Stimulated activated naive CD8-positive, alpha-beta T cell treated with anti-CD3 and anti-CD28 coated beads, Interleukin-15, Interleukin-2, amounts not matched to agents 100 U/mL and 50 U/mL, for 24 hours (primary cell): ENCODE measurements around the gene CTBP2.

ENCODE experiments used
- ATAC-seq: fragments of 150-1000 bp; cut with Tn5 transposase; one replicate; pipeline ENCODE4 v1.10.0; 2021
- DNase-seq: peaks from one replicate; pipeline ENCODE4 v3.0.0; 2021

The CTBP2 gene

DNA sequence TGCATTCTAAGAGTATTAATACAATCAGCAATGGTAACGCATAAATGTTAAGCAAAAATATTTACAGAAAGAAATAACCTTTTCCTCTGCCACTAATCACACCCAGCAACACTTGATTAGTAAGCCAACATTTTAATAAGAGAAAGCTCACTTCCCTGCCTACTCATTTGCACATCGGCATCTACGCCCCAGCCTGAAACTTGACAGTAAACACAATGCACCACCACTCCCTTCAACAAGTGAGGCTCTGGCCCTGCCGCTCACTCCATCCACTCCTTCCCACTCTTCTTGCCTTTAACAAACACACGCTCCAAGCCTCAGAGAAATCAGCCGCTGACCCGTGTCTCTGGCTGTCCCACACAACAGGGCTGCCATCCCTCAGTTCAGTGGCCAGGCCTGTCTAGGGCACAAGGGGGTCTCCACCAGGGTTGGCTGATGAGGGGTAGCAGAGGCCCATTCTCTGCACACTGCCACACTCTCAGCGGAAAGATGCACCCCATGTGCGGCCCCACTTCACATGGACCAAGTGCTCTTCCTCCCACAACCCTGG lies 54.6 kb downstream of the CTBP2 start:
- ATAC-seq (no peak), DNase-seq (no peak)

DNA sequence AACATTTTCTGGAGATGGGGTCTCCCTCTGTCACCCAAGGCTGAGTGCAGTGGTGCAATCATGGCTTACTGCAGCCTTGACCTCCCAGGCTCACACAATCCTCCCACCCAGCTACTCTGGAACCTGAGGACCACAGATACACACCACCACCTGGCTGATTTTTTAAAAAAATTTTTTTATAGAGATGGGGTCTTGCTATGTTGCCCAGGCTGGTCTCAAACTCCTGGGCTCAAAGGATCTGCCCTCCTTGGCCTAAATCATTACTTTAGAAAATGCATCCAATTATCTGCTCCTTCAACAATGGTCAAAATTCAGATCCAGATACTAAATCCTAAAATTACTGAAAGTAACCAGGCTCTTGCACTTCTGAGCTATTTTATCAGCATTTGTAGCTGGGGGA lies 55.2 kb downstream of the CTBP2 start:
- DNase-seq = no peak
- no peak for ATAC-seq

DNA sequence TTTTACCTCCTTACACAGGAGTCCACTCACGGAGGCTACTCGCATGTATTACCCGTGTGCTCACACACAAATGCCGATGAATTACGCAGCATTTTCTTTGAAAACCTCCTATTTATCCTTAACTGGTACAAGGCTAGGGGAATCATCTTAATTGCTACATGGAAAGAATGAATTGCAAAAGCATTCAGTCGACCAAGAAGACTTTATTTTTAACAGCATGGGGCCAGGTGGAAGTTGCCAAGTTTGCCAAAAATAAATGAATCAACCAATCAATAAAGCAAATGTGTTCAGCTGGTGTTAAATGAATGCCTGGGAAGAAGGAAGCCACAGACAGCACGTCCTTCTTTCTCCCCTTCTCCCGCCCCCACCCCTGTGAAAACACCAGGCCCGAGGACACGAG lies 55.8 kb downstream of the CTBP2 start:
- DNase-seq (no peak), ATAC-seq (no peak)

DNA sequence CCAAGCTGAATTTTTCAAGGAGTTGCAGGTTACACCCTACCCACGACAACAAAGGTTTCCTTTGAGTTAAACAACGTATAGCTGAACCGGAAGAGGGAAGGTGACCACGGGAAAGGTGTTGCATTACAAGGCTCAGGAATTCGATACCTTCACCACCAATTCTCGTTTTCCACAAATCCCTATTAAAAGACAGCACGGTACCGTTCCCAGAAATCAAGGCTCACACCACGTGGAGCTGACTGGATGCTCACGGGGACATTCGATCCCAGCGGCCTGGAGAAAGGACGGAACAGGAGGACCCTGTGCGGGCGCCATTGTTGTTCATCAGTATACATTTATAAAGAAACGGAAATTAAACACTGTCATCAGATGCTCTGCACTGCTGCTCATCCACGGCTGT lies 56.4 kb downstream of the CTBP2 start:
- DNase-seq = no peak
- no peak for ATAC-seq

DNA sequence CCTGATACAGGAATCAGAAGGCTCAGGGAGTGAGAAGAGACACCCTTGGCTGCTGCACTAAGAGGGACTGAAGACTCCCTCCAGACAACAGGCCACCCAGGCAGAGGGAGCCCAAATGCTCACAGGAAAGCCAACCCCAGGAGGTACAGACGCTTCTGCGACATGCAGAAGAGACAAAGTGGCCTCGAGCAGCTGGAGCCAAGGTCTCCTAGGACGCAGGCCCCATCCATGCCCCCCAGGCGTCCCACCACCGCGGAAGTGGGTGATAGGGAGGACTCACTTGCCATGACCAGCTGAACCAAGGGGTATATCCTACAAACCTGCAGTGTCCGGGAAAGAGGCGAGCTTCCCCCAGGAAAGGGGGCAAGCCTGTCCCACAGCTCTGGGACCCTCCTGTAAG lies 56.9 kb downstream of the CTBP2 start:
- DNase-seq (no peak), ATAC-seq (no peak)

DNA sequence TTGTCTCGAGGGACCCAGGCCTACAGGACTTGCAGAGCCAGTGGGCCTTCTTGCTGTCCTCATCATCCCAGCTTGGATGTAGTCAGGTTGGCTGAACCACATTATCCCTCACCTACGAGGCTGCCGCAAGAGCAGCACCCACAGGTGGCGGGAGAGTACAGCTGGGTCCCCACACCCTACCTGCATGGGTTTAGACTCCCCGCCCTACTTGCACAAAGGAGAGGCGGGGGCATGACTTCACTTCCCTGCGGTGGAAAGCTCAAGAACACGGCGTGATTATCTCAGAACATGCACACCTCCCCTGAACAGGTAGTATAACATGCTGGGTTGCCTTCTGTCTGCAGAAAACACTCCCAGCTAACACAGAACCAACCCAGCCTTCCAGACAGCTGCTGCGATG lies 57.5 kb downstream of the CTBP2 start:
- ATAC-seq (no peak), DNase-seq (no peak)

DNA sequence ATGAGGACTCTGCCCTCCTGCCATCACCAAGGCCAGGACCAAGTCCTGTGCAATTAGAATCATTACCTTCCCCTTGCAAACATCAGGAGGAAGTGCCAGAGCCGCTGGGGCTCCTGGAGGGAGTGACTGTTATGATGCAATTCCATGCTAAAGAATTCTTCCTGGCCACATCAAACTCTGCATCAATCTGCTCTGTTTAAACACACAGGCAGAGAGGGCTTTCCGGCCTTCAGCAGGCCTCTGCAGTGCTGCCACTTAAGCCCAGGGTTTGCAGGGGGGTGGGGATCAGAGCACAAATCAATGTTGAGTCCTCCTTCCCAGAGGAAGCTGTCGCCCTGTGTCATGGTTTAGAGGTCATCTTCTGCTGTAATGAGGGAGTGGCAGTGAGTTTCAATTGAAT lies 58.1 kb downstream of the CTBP2 start:
- DNase-seq (no peak), ATAC-seq (no peak)

DNA sequence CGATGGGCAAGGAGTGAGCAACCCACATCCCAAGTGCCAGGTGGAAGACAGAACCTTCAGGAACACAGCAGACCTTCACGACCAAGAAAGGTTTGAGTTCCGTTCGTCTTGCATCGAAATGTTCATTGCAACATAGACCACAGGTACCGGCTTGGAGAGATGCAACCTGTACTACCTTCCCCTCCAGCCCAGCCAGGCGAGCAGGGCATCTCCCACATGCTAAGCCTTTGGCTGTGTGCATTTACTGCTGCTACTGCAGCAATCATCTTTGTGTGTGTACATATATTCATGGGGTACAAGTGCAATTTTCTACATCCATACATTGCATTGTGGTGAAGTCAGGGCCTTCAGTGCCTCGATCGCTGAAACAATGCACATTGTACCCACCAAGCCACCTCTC lies 58.8 kb downstream of the CTBP2 start:
- DNase-seq (no peak), ATAC-seq (no peak)

DNA sequence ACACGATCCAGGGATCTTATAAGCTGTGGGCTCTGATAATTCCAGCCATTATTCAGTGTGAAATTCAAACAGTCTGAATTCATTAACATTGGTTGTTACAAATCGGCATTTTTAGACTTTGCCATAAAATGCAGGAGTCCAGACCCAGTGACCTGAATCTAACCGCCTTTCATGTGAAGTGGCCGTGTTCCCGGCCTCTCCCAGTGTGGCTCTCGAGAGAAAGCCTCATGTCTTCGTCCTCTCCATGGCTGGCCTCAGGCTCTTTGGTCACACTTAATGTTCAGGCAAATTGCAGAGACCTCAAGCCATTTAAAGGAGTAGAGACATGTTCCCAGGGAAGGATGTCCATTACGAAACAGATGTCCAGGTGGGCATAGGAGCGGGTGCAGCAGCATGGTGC lies 59.3 kb downstream of the CTBP2 start:
- no peak for ATAC-seq

DNA sequence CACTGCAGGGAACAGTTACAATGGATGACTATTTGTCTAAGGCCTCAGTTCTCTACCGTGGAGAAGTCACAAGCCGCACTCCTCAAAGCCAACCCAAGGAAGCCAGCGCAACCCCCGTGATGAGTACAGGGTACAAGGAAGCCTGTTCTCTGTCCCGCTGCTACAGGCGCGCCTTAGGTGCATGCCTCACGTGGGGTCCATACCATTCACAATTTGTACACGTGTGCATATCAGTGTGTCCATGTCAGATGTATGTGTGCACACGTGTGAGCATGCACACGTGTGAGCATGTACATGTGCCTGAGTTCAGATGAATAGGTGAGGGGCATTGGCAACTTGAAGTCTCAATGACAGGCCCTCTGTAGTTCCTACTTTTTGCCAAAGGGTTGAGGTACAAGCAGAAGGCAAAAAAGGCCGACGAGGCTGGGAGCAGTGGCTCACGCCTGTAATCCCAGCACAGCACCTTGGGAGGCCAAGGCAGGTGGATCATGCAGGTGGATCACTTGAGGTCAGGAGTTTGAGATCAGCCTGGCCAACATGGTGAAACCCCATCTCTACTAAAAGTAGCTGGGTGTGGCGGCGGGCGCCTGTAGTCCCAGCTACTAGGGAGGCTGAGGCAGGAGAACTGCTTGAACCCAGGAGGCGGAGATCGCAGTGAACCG lies 62.8 kb downstream of the CTBP2 start:
- no peak for ATAC-seq
- no peak for DNase-seq

More for the DNA sequence above, 59.3 kb downstream of the CTBP2 start:
- no peak for DNase-seq

DNA sequence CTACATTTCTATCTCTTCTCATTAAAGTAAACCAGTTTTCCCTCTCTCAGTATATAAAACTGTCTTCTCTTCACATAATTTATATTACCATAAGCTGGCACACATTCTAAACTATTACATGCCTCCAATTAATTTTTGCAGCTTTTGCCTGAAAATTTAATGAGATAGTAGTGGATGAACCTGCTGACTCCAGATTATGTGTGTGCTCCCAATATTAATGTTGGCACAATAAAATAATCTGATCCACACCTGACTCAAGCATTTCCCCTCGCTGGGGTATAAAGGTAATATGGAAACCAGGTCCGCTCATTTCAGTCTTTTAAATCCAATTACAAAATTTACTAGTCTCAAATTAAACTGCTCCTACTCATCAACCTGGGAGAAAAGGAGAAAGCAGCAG lies 63.4 kb downstream of the CTBP2 start:
- DNase-seq = no peak
- no peak for ATAC-seq

DNA sequence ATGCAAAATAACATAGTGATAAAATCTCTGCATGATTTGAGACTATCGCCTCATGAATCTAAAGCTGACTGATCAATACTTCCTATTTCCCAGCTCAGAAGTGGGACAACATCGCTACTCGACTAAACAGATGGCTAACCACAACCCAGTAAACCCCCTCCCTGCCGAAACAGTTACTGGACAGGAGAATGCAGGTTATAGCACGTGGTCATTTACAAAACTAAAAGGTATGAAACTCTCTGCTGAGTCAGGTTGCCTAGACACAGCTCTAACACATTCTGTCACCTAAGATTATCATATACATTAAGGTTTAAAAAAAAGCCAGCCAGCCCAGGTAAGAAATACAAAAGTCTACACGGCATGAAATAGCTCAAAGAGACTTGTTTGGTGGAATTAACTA lies 64.0 kb downstream of the CTBP2 start:
- no peak for ATAC-seq
- DNase-seq = no peak

DNA sequence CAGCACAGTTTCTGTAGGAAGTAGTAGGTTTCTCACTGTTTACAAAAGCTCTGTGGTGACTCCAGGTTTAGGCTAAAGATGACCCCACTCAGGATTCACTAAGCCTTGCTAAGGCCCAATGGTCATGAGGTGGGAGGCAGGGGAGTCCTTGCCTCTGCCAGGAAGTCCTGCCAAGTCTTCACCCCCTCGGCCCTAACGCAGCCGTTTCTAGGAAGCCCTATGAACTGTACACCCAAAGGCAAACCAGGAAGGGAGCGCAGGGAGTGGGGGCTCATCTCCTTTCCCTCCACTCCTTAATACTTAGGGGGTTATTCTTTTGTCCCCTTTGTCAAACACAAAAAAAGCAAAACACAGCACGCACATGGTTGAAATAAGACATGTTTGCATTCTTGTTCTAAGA lies 64.6 kb downstream of the CTBP2 start:
- no peak for DNase-seq
- no peak for ATAC-seq

DNA sequence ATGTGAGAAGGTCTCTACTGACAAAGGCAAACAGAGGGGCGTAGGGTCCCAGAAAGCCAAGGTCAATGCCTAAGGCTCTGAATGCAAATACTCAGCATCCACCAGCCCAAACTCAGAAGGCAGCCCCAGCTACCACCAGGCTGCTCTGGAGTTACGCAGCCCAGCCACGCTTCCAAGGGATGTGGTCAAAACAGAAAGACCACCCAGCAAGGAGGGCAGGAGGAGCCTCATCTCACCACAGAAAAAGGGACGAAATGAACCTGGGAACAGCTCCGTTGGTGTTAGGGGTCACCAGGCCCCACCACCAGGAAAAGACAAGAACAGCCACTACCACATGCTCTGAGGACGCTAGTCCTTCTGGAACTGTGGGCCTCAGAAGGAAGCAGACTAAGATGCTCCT lies 65.1 kb downstream of the CTBP2 start:
- ATAC-seq (no peak), DNase-seq (no peak)

DNA sequence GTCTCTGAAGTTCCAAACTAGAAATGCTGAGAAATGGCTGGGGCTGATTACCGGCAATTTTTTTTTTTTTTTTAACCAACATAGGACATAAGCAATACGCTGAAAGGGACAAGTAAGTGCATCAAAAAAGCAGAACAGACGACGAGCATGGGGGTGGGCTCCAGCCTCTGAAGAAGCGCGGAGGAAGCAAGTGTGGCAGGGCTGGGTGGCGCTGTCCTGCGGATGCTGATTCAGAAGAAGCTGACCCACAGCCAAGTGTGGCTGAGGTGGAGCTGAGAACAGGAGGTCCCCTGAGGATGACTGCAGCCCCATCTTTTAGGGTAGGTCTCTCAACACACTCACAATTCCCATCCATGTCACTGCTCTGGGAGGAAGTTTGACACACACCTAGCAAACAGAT lies 65.6 kb downstream of the CTBP2 start:
- ATAC-seq (no peak), DNase-seq (no peak)

DNA sequence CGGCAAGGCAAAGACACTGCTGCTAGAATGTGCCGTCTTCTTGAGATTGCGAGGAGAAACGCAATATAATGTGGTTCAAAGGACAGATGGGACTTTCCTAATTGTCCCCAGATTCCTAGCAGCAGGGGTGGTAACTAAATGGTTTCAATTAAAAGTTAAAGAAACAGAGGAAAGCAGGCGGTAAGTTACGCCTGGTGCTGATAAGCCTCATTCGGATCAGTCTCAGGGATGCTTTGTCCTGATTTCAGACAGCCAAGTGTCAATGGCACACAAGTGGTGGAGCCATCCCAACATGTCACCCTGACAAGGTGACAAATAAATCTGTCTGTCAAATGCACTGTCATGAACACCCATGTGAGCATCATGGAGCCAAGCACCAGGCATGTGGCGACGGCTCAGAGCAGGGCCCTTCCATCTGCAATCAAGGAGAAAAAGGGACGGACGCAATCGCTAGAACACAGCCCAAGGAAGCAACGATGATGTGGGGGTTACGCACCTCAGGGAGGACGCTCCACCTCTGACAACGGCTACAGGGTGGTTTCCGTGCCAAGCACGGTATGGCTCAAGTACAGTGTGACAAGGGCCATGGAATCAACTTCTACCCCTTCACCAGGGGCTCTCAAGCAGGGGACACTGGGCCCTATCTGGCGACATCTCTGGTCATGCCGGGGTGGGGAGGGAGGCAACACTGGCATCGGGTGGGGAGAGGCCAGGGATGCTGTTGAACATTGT lies 66.2 kb downstream of the CTBP2 start:
- no peak for ATAC-seq
- DNase-seq = no peak

DNA sequence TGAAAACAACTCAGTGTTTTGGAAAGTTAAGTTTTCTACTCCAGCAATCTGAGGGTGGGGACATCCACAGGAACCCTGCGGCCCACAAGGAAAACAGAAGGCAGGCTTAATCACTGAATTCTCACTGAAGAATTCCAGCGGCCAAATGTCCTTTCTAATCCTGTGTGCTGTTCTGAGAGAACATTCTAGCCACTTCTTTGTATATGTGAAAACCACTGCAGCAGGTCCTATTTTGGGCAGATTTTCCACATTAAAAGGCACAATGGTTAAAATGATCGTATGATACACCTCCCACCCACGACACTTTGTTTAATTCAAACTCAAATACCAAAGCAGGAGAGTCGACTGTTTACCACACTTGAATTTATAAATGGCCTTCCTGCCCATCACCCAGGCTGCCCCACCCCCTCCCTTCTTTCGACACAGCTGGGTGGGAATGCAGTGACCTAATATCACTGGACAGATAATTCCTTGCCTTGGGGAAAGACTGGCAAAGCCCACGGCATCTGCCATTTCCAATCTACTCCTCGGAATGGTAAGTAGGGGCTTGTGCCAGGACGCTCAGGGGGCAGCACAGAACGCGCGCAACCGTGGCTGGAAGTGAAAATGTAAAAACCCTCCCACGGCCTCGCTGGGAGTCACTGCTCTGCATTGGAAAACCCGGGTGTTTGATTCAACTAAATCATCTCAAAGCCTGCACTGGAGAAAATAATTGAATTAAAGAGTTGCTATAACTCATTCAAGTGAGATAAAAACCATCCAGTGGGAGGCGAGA lies 67.0 kb downstream of the CTBP2 start:
- DNase-seq (no peak), ATAC-seq (no peak)

DNA sequence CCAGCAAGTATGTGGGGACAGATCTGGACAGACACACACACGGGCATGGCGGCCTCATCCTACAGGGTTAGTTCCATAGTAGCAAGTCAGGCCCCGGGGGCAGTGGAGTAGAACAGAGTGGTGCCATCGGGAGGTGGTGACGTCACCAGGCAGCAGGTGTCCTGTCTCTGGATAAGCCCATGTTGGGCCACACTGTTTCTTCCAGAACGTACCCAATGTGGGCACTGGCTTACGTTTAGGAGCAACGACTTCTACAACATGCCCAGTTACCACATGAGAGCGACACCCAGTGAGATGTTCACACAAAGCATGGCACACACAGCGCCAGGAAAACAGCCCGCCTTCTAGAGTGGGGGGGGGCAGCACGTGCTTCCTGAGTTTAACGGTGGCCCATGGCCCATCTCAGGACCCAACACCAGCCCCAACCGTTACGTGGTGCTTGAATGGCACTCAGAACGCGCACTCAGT lies 67.8 kb downstream of the CTBP2 start:
- DNase-seq = no peak
- no peak for ATAC-seq

DNA sequence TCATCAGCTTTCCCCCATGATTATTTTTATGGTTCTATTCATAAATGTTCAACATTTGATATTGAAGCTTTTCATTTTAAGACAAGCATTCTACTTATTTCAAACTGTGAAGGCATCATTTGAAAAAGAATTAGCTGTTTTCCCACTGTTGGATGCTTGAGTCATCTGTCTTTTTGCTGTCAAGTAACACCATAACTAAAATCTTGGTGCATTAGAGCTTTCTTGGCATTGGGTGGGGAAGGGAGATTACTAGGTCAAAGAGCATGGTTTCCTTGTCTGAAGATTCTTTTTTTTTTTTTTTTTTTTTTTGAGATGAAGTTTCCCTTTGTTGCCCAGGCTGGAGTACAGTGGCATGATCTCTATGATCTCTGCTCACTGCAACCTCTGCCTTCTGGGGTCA lies 68.5 kb downstream of the CTBP2 start:
- ATAC-seq = no peak

DNA sequence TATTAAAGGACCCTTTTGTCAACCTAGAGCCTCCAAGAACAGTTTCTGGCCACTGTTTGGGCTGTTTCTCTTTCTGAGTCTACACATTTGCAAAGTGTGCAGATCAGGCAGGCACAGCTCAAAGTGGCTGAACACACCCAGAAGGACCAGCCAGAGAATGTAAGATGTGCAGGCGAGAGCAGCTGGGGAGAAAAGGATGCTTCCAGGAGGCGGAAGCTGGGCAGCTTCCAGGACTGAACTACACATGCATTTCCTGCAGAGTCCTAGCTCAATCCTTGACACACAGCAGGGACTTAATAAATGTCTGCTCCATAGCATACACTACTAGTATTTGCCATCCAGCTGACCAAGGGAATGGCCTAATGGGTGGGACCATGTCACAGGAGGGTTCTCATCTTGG lies 70.9 kb downstream of the CTBP2 start:
- ATAC-seq (no peak), DNase-seq (no peak)

More for the DNA sequence above, 68.5 kb downstream of the CTBP2 start:
- DNase-seq = no peak

DNA sequence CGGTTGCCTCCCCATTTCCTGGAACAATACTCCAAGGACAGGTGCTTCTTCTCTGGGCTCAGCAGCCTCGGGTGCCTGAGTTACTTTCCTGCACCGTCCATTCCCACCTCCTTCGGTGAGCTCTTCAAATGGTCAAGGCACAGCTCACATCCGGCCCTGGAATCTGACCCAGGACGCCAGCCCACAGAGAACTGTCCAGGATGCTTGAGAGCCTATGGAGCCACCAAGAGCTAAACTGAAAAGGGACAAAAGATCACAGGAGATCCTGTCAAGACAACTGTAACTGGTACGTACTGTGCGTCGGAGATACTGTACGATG lies 72.5 kb downstream of the CTBP2 start:
- DNase-seq (no peak), ATAC-seq (no peak)

DNA sequence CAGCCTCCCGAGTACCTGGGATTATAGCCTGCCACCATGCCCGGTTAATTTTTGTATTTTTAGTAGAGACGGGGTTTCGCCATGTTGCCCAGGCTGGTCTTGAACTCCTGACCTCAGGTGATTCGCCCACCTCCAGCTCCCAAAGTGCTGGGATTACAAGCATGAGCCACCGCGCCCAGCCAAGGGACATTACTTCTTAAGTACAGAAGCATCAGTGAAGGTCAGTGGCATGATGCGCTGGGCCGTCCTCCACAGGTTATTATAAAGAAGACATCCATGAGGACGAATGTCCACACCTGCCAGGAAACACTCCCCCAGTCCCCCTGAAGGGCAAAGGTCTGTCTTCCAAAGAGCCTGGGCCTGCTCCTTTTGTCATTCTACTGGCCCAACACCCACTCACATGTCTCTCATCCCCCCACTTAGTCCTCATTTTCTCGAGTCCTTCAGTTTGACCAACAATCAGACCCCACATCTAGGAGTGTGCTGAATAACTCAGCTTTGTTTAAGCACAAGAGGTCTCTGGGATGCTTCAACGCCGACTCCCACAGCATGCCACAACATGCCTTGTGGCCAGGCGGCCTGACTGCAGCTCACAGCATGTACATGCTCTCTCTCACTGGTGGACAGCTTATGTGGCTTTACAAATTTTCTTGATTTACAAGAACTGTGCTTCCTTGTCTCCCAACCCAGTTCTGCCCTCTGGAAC lies 73.0 kb downstream of the CTBP2 start:
- no peak for DNase-seq
- ATAC-seq = no peak

DNA sequence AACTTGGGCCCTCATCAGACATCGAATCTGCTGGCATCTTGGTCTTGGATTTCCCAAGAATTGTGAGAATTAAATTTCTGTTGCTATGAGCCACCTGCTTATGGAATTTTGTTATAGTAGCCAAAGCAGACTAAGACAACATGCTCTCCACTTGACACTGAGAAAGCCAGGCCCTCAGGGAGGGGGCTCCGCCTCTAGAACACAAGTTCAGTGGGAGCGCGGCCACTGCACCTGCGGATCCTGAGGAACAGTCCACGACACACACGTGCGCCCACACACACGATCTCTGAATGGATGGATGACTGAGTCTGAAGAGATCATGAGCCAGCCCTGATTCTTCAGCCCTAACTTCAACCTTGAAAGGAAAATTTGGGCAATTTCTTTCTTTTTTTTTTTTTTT lies 73.7 kb downstream of the CTBP2 start:
- ATAC-seq (no peak), DNase-seq (no peak)
